Stimulated activated CD8-positive, alpha-beta memory T cell treated with anti-CD3 and anti-CD28 coated beads, Interleukin-15, amount 100 ng/mL, for 48 hours (primary cell): ENCODE results near the gene CDHR1.

ENCODE experiments used
- DNase-seq, 2 donors: peaks; one replicate each; pipeline ENCODE4 v3.0.0-alpha.2; 2020; ENCODE audit warnings: low read depth in 2 of 2

Gene CDHR1

DNA sequence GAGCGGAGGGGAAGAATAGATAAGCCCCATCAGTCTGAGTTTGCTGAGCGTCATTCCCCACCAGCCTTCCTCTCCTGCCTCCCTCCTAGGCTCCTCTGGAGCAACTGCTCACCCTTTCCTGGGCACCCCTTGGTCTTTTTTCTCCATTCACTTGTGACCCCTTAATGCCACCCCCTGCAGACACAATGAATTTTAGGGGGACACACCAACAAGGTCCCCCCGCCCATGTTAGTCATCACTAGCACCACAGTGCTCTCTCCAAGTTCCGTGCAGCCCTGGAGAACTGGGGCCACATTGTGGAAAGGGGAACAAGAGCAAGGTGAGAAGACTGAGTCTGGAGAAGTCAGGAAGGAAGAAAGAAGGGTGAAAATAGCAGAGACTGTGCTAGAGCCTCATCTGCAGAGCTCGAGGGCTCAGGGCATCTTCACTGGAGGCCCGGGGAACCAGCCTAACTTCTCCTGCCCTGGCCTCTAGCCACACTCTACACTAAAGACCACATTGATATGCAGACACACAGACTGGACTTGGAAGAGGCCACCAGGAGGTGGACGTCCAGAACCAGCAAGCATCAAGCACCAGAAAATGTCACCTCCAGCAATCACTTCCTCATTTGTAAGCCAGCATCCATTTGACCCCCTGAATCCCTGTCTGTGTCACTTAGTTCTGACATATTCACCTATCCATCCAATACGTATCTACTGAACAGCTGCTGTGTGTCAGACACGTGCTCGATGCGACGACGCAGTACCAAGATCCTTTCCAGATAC lies 68.0 kb downstream of the CDHR1 start:
- no peak for DNase-seq

DNA sequence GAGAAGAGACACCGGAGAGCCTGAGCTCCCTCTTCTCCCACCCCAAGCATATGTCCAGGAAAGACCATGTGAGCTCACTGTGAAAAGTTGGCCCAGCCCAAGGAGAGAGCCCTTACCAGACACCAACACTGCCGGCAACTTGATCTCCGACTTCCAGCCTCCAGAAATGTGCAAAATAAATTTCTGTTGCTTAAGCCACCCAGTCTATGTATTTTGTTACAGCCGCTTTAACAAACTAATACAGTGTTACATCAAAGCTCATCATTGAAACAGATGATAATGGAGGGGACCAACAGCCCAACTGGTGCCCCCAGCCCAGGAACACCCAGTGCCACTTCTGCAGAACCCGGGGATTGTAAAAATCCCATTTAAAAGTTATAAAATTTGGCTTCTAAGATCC lies 69.4 kb downstream of the CDHR1 start:
- DNase-seq: no peak

DNA sequence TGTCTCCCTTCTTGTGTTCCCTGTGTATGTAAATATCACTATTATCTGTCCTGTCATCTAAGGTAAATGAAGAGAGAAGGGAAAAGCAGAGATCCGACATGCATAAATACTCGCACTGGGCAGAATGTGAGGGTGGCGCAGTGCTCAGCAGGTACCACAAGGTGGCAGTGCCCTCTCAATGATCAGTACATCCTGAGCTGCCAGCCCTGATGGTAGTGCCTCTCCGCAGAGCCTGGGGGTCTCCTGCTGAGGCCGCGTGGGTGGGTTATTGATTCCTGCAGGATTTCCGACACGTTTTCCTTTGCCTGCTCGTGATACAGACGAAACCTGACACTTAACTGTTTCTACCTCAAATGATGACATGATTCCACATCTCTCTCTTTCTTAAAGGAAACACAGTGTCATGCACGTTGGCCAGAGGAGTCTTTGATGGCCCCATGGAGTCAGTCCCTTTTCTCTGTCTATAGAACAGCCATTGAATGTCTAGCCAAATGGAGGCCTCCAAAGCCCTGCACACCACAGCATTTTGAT lies 70.3 kb downstream of the CDHR1 start:
- peak; percentile 46 to 51 for DNase-seq

DNA sequence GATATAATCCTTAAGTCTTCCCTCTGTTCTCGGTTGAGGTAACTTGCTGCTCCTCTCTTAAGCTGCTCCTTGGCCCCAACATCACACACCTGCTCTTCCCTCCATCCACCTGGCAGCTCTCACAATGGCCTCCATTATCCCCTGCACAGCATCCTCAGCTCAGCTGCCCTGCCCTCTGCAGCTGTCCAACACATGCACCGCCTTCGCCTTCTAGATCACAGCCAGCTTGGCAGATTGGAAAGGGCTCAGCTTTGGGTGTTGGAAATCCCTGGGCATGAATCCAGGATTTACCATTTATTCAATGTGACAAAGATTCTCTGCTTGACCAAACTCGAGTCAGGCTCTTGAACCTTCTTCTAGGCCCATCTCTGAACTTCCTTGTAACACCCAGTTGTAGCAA lies 71.1 kb downstream of the CDHR1 start:
- no peak for DNase-seq

DNA sequence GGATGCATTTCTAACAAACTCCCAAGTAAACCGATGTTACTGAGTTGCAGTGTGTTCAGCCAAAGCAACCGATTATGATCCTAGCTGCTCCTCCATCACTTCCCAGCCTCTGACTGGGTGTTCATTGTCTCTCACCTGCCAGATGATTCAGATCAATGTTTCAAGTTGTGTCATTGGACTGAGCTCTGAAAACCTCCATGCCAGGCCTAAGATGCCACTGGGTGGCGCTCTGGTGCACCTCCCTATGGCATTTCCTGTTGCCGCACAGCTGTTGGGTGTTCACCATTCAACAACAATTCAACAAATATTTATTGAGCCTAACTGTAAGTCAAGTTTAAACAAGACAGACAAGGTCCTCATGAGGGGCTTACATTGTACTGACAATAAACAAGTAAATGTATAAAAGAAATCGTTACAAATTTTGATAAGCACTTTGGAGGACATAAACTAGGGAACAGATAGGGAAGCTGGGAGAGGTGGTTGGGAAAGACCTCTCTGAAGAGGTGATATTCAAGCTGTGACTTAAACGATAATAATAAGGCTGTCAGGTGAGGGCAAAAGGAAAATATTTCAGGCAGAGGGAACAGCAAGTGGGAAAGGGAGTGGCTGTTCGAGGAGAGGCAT lies 73.3 kb downstream of the CDHR1 start:
- peak; percentile 59 to 76 for DNase-seq

DNA sequence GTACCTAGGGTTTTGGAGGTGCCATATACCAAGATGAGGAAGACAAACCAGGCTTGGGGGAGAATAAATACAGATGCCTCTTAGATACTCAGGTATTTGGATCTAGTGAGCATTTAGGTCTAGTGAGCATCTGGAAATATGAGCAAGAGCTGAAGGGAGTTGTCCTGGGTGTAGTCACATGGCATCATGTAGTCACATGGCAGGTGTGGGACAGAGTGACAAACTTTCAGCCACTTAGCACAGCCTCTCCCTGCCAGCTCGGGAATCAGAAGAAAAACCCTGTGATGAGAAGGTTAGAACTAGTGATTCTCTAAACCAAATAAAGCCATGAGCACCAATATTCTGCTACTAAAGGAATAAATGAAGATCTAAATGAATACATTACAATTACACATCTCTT lies 74.8 kb downstream of the CDHR1 start:
- no peak for DNase-seq
